DMS153 treated with DMSO at 0.1 percent for 48 hours (cell line): ENCODE results near the gene SKIC3.

Experiments used
- DNase-seq: peaks from one replicate; lab custom pipeline; 2025; ENCODE audit not compliant: unreplicated experiment; lab: John Stamatoyannopoulos, UW

Gene SKIC3

DNA sequence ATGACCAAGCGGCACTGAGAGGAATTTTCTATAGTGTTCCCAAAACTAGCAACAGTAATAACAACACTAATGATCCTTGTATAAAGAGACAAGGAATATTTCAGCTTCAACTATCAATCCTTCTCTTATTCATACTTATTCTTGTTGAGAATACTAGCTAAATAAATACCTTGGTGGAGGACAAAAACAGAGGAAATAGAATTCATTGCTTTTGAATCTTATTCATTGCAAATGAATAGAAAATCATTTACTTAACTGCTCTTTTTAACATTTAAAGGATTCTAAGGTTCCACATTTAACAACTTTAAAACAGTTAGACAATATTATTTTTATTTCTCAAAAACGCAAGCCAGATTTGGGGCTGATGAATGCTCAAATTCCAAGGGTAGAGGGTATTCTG lies 22.4 kb downstream of the SKIC3 start:
- DNase-seq: no peak

DNA sequence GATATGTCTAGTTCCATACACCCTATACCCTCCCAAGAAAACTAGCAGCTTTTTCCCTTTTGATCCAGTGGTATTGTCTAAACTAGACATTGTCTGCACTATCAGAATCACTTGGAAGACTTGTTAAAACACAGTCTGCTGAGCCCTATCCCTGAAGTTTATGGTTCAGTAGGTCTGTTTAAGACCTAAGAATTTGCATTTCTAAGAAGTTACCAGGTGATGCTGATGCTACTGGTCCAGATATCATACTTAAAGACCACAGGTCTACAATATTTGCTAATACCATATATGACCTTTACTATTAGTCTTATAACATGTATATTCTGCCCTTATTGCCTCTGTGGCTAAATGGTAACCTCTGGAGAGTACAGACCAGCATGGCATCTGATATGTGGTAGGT lies 23.3 kb downstream of the SKIC3 start:
- no peak for DNase-seq

GRCh38 chr5:95530416-95530815 lies 24.4 kb downstream of the SKIC3 start:
- no peak for DNase-seq

DNA sequence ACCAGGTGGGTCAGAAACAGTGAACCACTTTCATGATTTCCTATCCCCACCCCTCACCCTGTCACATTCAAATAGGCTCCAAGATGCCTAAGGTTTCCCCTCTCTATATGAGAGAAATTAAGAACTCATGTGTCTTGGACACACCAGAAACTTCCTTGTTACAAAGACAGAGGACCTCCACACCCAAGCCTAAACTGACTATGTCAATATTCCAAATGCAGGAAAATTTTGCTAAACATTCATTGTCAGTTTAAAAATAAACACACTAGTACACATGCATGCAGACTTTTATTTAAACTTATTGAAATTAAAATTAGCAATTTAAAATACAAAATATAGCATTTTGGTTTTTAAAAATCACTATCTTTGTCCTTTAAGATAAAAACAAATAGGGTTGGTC lies 26.2 kb downstream of the SKIC3 start:
- no peak for DNase-seq

GRCh38 chr5:95526871-95527270 lies 27.9 kb downstream of the SKIC3 start:
- no peak for DNase-seq

GRCh38 chr5:95524423-95524822 lies 30.4 kb downstream of the SKIC3 start:
- no peak for DNase-seq

GRCh38 chr5:95520206-95520605 lies 34.6 kb downstream of the SKIC3 start:
- no peak for DNase-seq

GRCh38 chr5:95519681-95520080 lies 35.1 kb downstream of the SKIC3 start:
- no peak for DNase-seq

DNA sequence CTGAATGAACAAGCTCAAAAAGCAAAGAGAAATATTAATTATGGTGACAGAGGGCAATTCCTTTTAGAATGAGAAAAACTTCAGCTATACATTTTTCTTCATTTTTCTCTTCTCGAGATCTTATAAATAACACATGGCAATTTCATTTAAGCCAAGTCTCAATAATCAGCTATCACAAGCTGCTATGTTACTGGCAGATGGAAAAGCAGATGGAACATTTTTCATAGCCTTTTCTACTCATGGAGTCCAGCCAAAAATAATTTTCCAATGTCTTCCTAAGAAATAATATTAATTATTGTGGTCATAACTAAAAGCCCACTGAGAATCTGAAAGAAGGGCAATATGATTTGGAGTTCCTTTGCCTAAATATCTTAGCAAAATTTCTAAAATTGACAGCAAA lies 35.6 kb downstream of the SKIC3 start:
- no peak for DNase-seq

GRCh38 chr5:95518417-95518816 lies 36.4 kb downstream of the SKIC3 start:
- DNase-seq: no peak

GRCh38 chr5:95511606-95512005 lies 43.2 kb downstream of the SKIC3 start:
- no peak for DNase-seq

- no peak for DNase-seq
These were observed 46.2 kb downstream of the SKIC3 start for GRCh38 chr5:95508550-95508949.
